GM12892 (cell line): Measurements from ENCODE around the gene SPHK2.
A peak's percentile ranks its signal among the peaks of the same experiment; 100 is the strongest.

Experiments used
- POLR2A ChIP-seq: IDR thresholded peaks from 2 replicates; pipeline ENCODE4 v1.6.1; 2011; ENCODE audit warnings: low read depth, low read length, control low read depth
- POLR2AphosphoS5 ChIP-seq: IDR thresholded peaks from 2 replicates; pipeline ENCODE4 v1.6.1; 2011; ENCODE audit warnings: low read depth, low read length, control low read depth

DNA sequence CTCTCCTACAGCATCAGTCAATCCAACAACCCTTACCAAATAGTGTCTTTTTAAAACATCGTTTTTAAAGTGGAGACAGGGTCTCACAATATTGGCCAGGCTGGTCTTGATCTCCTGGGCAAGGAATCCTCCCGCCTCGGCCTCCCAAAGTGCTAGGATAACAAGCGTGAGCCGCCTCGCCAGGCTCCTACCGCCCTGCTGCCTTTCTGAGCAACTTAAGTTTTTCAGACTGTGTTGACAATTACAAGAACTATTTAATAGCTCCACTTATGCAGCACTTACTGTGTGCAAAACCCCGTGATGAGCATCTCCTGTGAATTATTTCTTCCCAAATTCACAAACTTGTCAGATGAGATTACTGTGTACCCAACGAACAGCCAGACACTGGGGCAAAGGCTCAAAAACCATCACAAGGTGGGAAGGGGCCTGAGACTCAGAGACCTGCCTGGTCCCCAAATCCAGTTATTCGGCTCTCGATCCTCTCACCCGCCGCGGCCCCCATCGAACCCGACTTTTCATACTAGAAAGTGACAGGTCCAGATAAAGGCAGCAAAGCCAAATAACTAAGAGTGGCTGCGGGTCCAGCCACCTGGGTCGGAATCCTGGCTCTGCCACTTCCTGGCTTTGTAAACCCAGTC, 909 bp upstream of the SPHK2 start:
- TF ChIP-seq POLR2A (no peak), POLR2AphosphoS5 (peak; percentile 31; the same call in 1 of the 2 replicates)
